Activated CD8-positive, alpha-beta memory T cell treated with anti-CD3 and anti-CD28 coated beads for 24 hours (primary cell): ENCODE measurements around the gene IFRD2.
"Not testable (repeated sequence)": the region's sequence is repeated elsewhere in the genome, so short reads cannot be mapped to it uniquely, and the experiment has no call there.

Experiments used
- DNase-seq: peaks from one replicate; pipeline ENCODE4 v3.0.0-alpha.2; 2020

The IFRD2 gene

GRCh38 chr3:50299929-50300680, 7.9 kb upstream of the IFRD2 start:
- no peak for DNase-seq

- DNase-seq = no peak
These were observed 7.4 kb upstream of the IFRD2 start for GRCh38 chr3:50299638-50299928.

GRCh38 chr3:50298836-50299637, 6.8 kb upstream of the IFRD2 start, which contains the start of the genes HYAL3 and NAA80:
Gene HYAL3, minus strand, starts transcription at chr3:50299405. Its CDS starts 3,803 bp downstream, at chr3:50295602.
Gene NAA80, minus strand, starts transcription at chr3:50299405. Its CDS starts 1,942 bp downstream, at chr3:50297463.
- DNase-seq = peak; percentile 99

- DNase-seq = no peak
These were observed 5.9 kb upstream of the IFRD2 start for GRCh38 chr3:50297896-50298725.

GRCh38 chr3:50297384-50297775, 5.2 kb upstream of the IFRD2 start:
- DNase-seq = no peak

GRCh38 chr3:50296721-50297383, 4.6 kb upstream of the IFRD2 start:
- DNase-seq = no peak

- no peak for DNase-seq
These were observed 3.6 kb upstream of the IFRD2 start for GRCh38 chr3:50295553-50296431.

GRCh38 chr3:50294492-50295403, 2.5 kb upstream of the IFRD2 start:
- no peak for DNase-seq

- DNase-seq = no peak
These were observed 1.9 kb upstream of the IFRD2 start for GRCh38 chr3:50294089-50294488.

- no peak for DNase-seq
These were observed 1.0 kb upstream of the IFRD2 start for GRCh38 chr3:50293079-50293801.

GRCh38 chr3:50290161-50290641, 2.0 kb downstream of the IFRD2 start:
- no peak for DNase-seq

- no peak for DNase-seq
These were observed 3.1 kb downstream of the IFRD2 start for GRCh38 chr3:50289130-50289529.

- no peak for DNase-seq
These were observed 3.7 kb downstream of the IFRD2 start for GRCh38 chr3:50288387-50289007.

GRCh38 chr3:50287262-50287661, 5.0 kb downstream of the IFRD2 start:
- no peak for DNase-seq

GRCh38 chr3:50286322-50287227, 5.7 kb downstream of the IFRD2 start:
- no peak for DNase-seq

- DNase-seq = not testable (repeated sequence)
These were observed 8.1 kb downstream of the IFRD2 start for GRCh38 chr3:50284121-50284520.

- DNase-seq = no peak
These were observed 12.8 kb downstream of the IFRD2 start for GRCh38 chr3:50279255-50280016.
